Coronary artery (tissue), 2 donors: ENCODE data around the gene ADAT1.

ENCODE experiments used
- DNase-seq: peaks from one replicate; pipeline ENCODE4 v3.0.0-alpha.2; 2017; ENCODE audit warnings: low spot score
- H3K27ac ChIP-seq, 2 donors: fragments of 200-600 bp; sonication (generic); one replicate each; pipeline ENCODE4 v1.5.1; 2016 to 2019
- H3K4me3 ChIP-seq: fragments of 200-600 bp; sonication (generic); 2 replicates; pipeline ENCODE4 v1.5.1; 2016; ENCODE audit warnings: mild to moderate bottlenecking, moderate library complexity
- TF ChIP-seq, protein P1 (sequence below): fragments of 200-600 bp; sonication (generic); IDR thresholded peaks from one replicate; pipeline ENCODE4 v1.5.1; 2019; ENCODE audit warnings: antibody characterized with exemption

Gene ADAT1

GRCh38 chr16:75566040-75566757 lies 56.9 kb downstream of the ADAT1 start, which contains the start of gene GABARAPL2:
Gene GABARAPL2 (plus strand): TSS chr16:75566379. CDS start chr16:75566487, 108 bp downstream.
- DNase-seq: peak; percentile 87
- TF ChIP-seq, protein P1, sequence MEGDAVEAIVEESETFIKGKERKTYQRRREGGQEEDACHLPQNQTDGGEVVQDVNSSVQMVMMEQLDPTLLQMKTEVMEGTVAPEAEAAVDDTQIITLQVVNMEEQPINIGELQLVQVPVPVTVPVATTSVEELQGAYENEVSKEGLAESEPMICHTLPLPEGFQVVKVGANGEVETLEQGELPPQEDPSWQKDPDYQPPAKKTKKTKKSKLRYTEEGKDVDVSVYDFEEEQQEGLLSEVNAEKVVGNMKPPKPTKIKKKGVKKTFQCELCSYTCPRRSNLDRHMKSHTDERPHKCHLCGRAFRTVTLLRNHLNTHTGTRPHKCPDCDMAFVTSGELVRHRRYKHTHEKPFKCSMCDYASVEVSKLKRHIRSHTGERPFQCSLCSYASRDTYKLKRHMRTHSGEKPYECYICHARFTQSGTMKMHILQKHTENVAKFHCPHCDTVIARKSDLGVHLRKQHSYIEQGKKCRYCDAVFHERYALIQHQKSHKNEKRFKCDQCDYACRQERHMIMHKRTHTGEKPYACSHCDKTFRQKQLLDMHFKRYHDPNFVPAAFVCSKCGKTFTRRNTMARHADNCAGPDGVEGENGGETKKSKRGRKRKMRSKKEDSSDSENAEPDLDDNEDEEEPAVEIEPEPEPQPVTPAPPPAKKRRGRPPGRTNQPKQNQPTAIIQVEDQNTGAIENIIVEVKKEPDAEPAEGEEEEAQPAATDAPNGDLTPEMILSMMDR: no peak
- H3K4me3 ChIP-seq: peak within 1 kb of the TSS; percentile 91
- H3K27ac ChIP-seq: peak within 1 kb of the TSS; percentile 75 to 80

GRCh38 chr16:75565640-75566039 lies 57.4 kb downstream of the ADAT1 start:
- Histone ChIP-seq H3K4me3 (peak overlapping the region; percentile 91), H3K27ac (peak overlapping the region; percentile 75 to 80)
- DNase-seq: no peak
- TF ChIP-seq, protein P1: no peak

DNA sequence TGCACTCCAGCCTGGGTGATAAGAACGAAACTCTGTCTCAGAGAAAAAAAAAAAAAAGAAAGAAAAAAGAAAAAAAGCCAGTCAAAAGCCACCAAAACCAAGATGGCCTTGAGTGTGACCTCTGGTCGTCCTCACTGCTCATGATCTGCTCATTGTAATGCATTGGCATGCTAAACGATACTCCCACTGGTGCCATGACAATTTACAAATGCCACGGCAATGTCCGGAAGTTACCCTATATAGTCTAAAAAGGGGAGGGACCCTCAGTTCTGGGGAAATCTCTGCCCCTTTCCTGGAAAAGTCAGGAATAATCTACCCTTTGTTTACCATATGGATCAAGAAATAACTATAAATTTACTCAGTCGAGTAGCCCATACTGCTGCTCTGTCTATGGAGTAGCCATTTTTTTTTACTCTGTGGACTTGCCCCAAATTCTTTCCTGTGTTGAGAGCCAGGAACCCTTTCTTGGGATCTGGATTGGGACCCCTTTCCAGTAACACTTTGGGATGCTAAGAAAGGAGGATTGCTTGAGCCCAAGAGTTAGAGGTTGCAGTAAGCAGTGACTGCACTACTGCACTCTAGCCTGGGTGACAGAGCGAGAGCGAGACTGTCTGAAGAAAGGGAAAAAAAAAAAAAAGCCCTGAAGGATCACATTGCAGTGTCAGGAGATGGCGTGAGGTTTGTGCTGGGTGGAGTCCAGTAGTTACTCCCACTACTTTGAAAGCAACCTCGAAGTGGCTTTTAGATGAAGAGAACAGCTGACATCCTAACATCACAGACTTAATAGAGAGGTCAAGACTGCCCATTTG lies 63.3 kb downstream of the ADAT1 start:
- Histone ChIP-seq H3K4me3 (no peak overlapping the region), H3K27ac (no peak overlapping the region)
- TF ChIP-seq, protein P1: no peak
- DNase-seq: no peak

DNA sequence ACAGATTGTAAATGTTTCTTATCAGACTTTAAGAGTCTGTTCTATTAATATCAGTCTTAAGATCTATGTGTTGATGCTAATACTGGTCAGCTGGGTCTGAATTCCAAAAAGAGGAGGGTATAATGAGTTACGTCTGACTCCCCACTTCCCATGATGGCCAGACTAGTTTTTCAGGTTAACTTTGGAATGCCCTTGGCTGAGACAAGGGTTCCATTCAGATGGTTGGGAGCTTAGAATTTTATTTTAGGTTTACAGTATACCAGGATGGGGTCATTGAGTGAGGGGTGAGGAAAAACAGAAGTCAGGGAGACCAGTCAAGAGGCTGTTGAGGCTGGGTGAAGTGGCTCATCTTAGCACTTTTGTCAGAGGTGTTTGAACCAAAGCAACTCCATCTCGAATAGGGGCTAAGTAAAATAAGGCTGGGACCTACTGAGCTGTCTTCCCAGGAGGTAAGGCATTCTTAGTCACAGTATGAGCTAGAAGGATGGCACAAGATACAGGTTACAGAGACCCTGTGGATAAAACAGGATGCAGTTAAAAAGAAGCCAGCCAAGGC lies 64.2 kb downstream of the ADAT1 start:
- TF ChIP-seq, protein P1: no peak
- Histone ChIP-seq H3K27ac (no peak overlapping the region), H3K4me3 (no peak overlapping the region)
- DNase-seq: no peak

DNA sequence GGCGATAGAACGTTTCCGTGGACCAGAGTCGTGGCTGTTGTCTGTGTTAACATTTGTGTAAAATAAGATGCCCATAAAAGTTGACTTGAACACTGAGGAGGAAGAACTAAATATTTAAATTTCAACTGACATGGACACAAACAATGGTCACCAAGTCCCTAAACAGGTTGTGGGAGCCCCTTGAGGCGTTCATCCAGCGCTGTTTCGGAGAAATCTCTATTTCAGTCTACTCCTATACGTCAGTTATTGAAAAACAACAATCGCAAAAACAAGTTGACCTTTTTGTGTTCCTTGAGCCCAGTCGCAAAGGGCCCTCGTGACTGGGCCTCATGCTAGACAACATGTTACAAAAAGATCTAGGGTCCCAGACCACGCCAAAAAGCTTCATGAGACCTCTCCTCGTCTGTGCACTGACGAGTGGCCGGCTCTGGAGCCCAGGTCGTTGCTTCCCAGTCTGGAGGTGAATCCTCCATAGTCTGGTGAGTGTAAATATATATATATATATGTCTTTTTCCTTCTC lies 66.6 kb downstream of the ADAT1 start:
- H3K27ac ChIP-seq: peak overlapping the region; percentile 65 to 84
- peak overlapping the region; percentile 85 for H3K4me3 ChIP-seq
- TF ChIP-seq, protein P1: no peak
- DNase-seq: no peak

GRCh38 chr16:75555707-75556430 lies 67.2 kb downstream of the ADAT1 start, which contains the start of gene TMEM231:
Gene TMEM231 (minus strand): TSS chr16:75556252. CDS start chr16:75556209, 43 bp downstream.
- peak within 1 kb of the TSS; percentile 85 for H3K4me3 ChIP-seq
- DNase-seq: peak; percentile 98
- TF ChIP-seq, protein P1: no peak
- peak within 1 kb of the TSS; percentile 65 to 84 for H3K27ac ChIP-seq
